GM19455 (cell line): Measurements from ENCODE around the gene ACOX1.

Source experiments
- ATAC-seq: cut with Tn5 transposase; IDR thresholded peaks from one replicate; pipeline ENCODE4 v1.9.1; 2021; ENCODE audit not compliant: unreplicated experiment

ACOX1 gene

GRCh38 chr17:75909812-75910274 lies 69.1 kb downstream of the ACOX1 start:
- ATAC-seq, result no peak

GRCh38 chr17:75909051-75909811 lies 69.7 kb downstream of the ACOX1 start:
- no peak for ATAC-seq

- no peak for ATAC-seq
These were observed 70.8 kb downstream of the ACOX1 start for GRCh38 chr17:75908201-75908600.

- no peak for ATAC-seq
These were observed 72.7 kb downstream of the ACOX1 start for GRCh38 chr17:75906143-75906884.

- peak; percentile 91 for ATAC-seq
These were observed 74.0 kb downstream of the ACOX1 start, which contains the start of gene MRPL38 for GRCh38 chr17:75904749-75905521. Gene MRPL38, minus strand, starts transcription at chr17:75904884. Its CDS starts 9 bp downstream, at chr17:75904875.

- no peak for ATAC-seq
These were observed 76.6 kb downstream of the ACOX1 start for GRCh38 chr17:75902406-75902805.

GRCh38 chr17:75901727-75902126 lies 77.2 kb downstream of the ACOX1 start:
- no peak for ATAC-seq

GRCh38 chr17:75900691-75901533 lies 78.1 kb downstream of the ACOX1 start:
- no peak for ATAC-seq

GRCh38 chr17:75899767-75900468 lies 79.0 kb downstream of the ACOX1 start:
- ATAC-seq, result no peak

- no peak for ATAC-seq
These were observed 79.6 kb downstream of the ACOX1 start for GRCh38 chr17:75899353-75899752.

GRCh38 chr17:75898791-75899190 lies 80.2 kb downstream of the ACOX1 start:
- ATAC-seq, result no peak

- ATAC-seq, result no peak
These were observed 80.9 kb downstream of the ACOX1 start for GRCh38 chr17:75898065-75898464.

- no peak for ATAC-seq
These were observed 81.6 kb downstream of the ACOX1 start for GRCh38 chr17:75897160-75898019.

GRCh38 chr17:75896415-75897159 lies 82.4 kb downstream of the ACOX1 start, which contains the start of gene TRIM65:
Gene TRIM65, minus strand, starts transcription at chr17:75896951. Its CDS starts 14 bp downstream, at chr17:75896937.
- ATAC-seq, result peak; percentile 71

- ATAC-seq, result no peak
These were observed 83.4 kb downstream of the ACOX1 start for GRCh38 chr17:75895370-75896155.

- ATAC-seq, result no peak
These were observed 84.8 kb downstream of the ACOX1 start for GRCh38 chr17:75894049-75894733.
